ENCODE data around the gene BMP15. TPM values are rescaled to one million over a fixed set of nuclear protein-coding genes. Genes with fewer than 3 reads are reported as not detected.

BMP15 gene
- total RNA-seq, 1 experiment from 2014 or later: not detected

Other genes with a start within 250 kb of the BMP15 start
- not detected in 2 replicates for gene SHROOM4, start 96.5 kb upstream of the BMP15 start, total RNA-seq (2014; rRNA removed; shearing (Covaris generic))

Data from NCI-H460 (cell line).